ENCODE data around the gene CLNK.

Gene CLNK

DNA sequence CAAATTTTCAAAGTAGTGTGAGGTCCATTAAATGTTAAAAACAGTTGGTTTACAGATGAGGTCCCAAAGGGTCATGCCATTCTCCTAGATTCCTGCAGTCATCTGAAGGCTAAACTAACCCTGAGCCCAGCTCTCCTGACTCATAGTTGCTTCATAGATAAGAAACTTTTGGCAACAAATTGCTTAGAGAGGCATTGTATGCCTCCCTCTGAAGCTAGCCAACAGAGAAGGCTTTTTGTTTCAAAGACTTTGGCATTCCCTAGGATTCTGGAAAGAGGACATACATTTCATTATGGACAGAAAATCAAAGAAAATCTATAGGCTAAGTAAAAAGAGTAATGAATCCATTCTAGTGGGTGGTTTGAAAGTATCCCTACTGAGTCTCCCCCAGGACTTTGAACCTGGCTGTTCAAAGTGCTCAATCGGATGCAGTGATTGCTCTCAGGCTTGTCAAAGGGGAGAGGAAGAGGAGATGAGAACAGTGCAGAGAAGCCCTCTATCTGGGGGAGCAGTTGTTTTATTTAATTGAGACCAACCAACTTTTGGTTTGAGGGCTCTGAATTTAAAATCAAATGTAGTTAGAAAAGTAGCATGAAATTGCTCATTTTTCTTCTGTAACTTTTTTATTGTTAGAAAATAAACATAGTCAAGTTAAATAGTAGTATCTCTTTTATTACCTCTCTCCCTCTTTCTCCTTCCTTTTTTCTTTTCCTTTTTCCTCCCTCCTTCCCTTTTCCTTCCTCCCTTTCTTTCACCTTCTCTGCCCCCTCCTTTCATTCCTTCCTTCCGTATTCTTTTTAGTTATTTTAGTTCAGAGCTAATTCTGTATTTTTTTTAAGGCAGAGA, 155.1 kb downstream of the CLNK start:
- H3K4me3 ChIP-seq (ENCODE audit: low read length): no peak overlapping the region
- DNase-seq (ENCODE audit: low read depth): no peak
- no peak for TF ChIP-seq CTCF (conservative IDR thresholded peaks at IDR 0.05; ENCODE audit: low read length)

DNA sequence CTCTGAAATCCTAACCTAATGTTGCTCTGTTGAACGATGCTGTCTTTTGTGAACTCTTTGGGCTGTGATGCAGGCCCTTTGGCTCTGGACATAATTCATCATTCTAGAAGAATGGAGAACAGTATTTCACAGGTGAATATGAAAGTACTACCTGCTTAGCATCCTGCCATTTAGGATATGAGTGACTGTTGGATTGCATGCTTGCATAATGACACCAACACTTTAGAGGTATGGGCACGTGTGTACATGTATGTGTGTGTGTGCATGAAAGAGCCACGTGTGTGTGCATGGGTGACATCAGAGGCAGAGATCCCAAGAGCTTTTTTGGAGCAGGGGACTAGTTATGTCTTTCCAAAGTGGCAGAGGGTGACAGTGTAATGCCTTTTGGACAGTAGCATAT, 157.1 kb downstream of the CLNK start:
- TF ChIP-seq CTCF (conservative IDR thresholded peaks at IDR 0.05; ENCODE audit: low read length): no peak
- no peak overlapping the region for H3K4me3 ChIP-seq (ENCODE audit: low read length)
- DNase-seq (ENCODE audit: low read depth): no peak

DNA sequence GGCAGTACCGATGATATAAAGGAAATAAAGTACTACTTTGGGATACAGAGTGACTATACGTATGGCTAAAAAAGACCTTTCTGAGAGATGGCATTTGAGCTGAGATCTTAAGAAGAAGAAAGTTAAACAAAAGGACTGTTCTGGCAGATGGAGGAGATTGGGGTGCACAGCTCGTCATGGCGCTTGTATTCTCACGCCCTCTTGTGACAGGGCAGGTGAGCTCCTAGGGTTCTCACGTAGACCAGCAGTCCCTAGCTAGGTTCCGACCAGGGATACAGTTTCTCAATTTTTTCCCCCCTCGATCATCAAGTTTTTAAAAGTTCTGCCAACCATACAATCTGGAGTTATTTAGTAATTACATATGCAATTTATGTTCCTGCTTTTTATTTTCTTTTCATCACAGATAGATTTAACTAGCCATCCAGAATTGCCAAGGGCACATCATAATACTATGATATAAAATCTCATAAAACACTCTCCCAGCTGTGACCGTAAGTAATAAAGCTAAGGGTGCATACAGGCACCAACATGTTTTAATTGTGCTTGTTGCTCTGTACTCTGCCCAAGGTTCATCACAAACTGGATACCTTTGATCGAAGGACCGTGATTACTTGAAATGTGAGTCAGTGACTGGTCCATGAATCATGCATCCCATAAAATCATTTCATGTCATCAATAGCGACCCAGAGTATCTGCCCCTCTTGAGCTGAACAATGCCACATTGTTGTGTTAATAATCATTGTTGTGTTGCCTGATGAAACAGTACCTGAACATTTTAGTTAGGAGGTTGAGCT, 157.9 kb downstream of the CLNK start:
- no peak overlapping the region for H3K4me3 ChIP-seq (ENCODE audit: low read length)
- TF ChIP-seq CTCF (conservative IDR thresholded peaks at IDR 0.05; ENCODE audit: low read length): no peak
- DNase-seq (ENCODE audit: low read depth): no peak

GRCh38 chr4:10524196-10524833, 160.3 kb downstream of the CLNK start:
- no peak for TF ChIP-seq CTCF (conservative IDR thresholded peaks at IDR 0.05; ENCODE audit: low read length)
- no peak overlapping the region for H3K4me3 ChIP-seq (ENCODE audit: low read length)
- no peak for DNase-seq (ENCODE audit: low read depth)

GRCh38 chr4:10521424-10521823, 163.1 kb downstream of the CLNK start:
- DNase-seq (ENCODE audit: low read depth): no peak

DNA sequence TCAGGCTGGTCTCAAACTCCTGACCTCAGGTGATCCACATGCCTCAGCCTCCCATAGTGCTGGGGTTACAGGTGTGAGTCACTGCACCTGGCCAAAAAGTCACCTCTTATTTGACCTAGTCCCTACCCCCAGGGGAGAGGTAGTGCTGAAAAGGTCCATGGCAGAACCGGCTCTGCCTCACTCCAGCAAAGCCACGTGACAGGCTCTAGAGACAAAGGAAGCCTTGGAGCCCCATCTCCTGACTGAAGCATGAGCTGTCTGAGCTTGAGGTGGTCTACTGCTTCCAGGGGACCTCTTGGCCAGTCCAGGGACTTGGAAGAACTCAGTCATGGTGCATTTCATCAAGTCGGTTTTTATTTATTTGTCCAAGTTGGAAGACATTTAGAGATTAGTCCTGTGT, 174.8 kb downstream of the CLNK start:
- TF ChIP-seq CTCF (conservative IDR thresholded peaks at IDR 0.05; ENCODE audit: low read length): no peak
- no peak for DNase-seq (ENCODE audit: low read depth)
- H3K4me3 ChIP-seq (ENCODE audit: low read length): no peak overlapping the region

More at GRCh38 chr4:10521424-10521823, 163.1 kb downstream of the CLNK start:
- no peak overlapping the region for H3K4me3 ChIP-seq (ENCODE audit: low read length)
- no peak for TF ChIP-seq CTCF (conservative IDR thresholded peaks at IDR 0.05; ENCODE audit: low read length)
